HepG2 (cell line): Measurements from ENCODE around the gene ELL. TPM values are rescaled to one million over a fixed set of nuclear protein-coding genes. Genes with fewer than 3 reads are reported as not detected.
A peak's percentile ranks its signal among the peaks of the same experiment; 100 is the strongest.

Source experiments
- ATAC-seq: fragments of 200-7000 bp; cut with Tn5 transposase; 3 replicates; pipeline ENCODE4 v1.9.1; 2020; ENCODE audit warnings: mild to moderate bottlenecking, moderate library complexity
- BruUV-seq: library from RNA; stranded (reverse); fragments of 400-500 nt; replicated peaks from 2 replicates; lab custom pipeline; 2021; lab: Mats Ljungman, UMichigan
- CTCF ChIA-PET: fragments of 300-600 bp; formaldehyde crosslinking; extraction: SDS; loops from one replicate; lab custom pipeline; 2021; ENCODE audit warnings: low total read pairs, inconsistent platforms, low intra/inter-chr PET ratio; lab: Yijun Ruan, JAX
- POLR2A ChIA-PET: fragments of 350-600 bp; sonication (Branson Sonifier 250); formaldehyde crosslinking; loops from one replicate; lab custom pipeline; 2020; ENCODE audit warnings: antibody characterized with exemption, inconsistent platforms; lab: Yijun Ruan, JAX
- DNase-seq: peaks from one replicate; pipeline ENCODE4 v3.0.0-alpha.2; 2015; ENCODE audit warnings: low spot score
- FAIRE-seq: peaks from 3 replicates; lab custom pipeline; 2011; peaks lifted over from hg19 to GRCh38; lab: Jason Lieb, UNC
- H2AFZ ChIP-seq: one replicate; pipeline ENCODE4 v1.6.1; 2011; ENCODE audit warnings: low read length, inconsistent platforms
- H3K27ac ChIP-seq: fragments of 300-600 bp; 3 replicates; pipeline ENCODE4 v1.8.0; 2011; ENCODE audit warnings: mixed run types, mild to moderate bottlenecking, mixed read lengths, low read length, inconsistent platforms; ENCODE audit not compliant: insufficient read depth; ENCODE audit errors: extremely low read length
- H3K27me3 ChIP-seq, 2 experiments: fragments of 200-600 bp in 1 of 2; 2 replicates in 1 of 2; 3 replicates in 1 of 2; pipeline versions ENCODE4 v1.6.0 to v1.8.0; 2011; ENCODE audit warnings: low read length in 2 of 2, mild to moderate bottlenecking in 2 of 2, moderate library complexity in 2 of 2, inconsistent platforms in 1 of 2; ENCODE audit not compliant: insufficient read depth in 2 of 2, control insufficient read depth in 1 of 2
- H3K36me3 ChIP-seq, 2 experiments: fragments of 200-600 bp in 1 of 2; replicated peaks in 1 of 2; 2 replicates in 1 of 2; 3 replicates in 1 of 2; pipeline versions ENCODE4 v1.5.1 to v1.8.0; 2011; ENCODE audit warnings: low read length in 2 of 2, inconsistent platforms in 1 of 2; ENCODE audit not compliant: insufficient read depth in 2 of 2, control insufficient read depth in 1 of 2
- H3K4me1 ChIP-seq: 2 replicates; pipeline ENCODE4 v1.5.1; 2012; ENCODE audit warnings: low read length, inconsistent platforms; ENCODE audit not compliant: insufficient read depth
- H3K4me2 ChIP-seq: 2 replicates; pipeline ENCODE4 v1.6.0; 2011; ENCODE audit warnings: low read depth, low read length, inconsistent platforms
- H3K4me3 ChIP-seq, 3 experiments: fragments of 200-600 bp in 1 of 3; sonication (generic), shearing (Covaris generic) in 1 of 3; replicated peaks in 1 of 3; 2 replicates each; pipeline ENCODE4 v1.5.1; 2011 to 2016; ENCODE audit warnings: low read length in 3 of 3, inconsistent platforms in 2 of 3, low read depth in 2 of 3, mild to moderate bottlenecking in 2 of 3, control low read depth in 1 of 3, mixed read lengths in 1 of 3; ENCODE audit not compliant: insufficient read depth in 1 of 3
- H3K79me2 ChIP-seq: one replicate; pipeline ENCODE4 v1.6.1; 2011; ENCODE audit warnings: low read length, inconsistent platforms; ENCODE audit not compliant: insufficient read depth
- H3K9ac ChIP-seq: 2 replicates; pipeline ENCODE4 v1.6.0; 2011; ENCODE audit warnings: mild to moderate bottlenecking, low read depth, low read length, inconsistent platforms; ENCODE audit not compliant: insufficient read depth
- H3K9me3 ChIP-seq: 2 replicates; pipeline ENCODE4 v1.5.1; 2012; ENCODE audit warnings: mild to moderate bottlenecking, low read length
- H4K20me1 ChIP-seq: 2 replicates; pipeline ENCODE4 v1.6.0; 2011; ENCODE audit warnings: inconsistent platforms, mild to moderate bottlenecking, low read length, moderate library complexity; ENCODE audit not compliant: insufficient read depth
- ATM ChIP-seq: fragments of 450-650 bp; IDR thresholded peaks from 2 replicates; pipeline ENCODE4 v1.7.1; 2017; ENCODE audit warnings: mild to moderate bottlenecking, borderline replicate concordance
- CHD2 ChIP-seq: IDR thresholded peaks from 2 replicates; pipeline ENCODE4 v1.6.1; 2011; ENCODE audit warnings: low read depth, low read length, improper control_type of control experiment
- MLLT10 ChIP-seq: sonication (generic); formaldehyde crosslinking; IDR thresholded peaks from 2 replicates; pipeline ENCODE4 v1.4.0; 2020; ENCODE audit warnings: missing genetic modification reagents
- NR2F2 ChIP-seq: IDR thresholded peaks from 2 replicates; pipeline ENCODE4 v1.6.1; 2012; ENCODE audit warnings: low read depth, inconsistent platforms, borderline replicate concordance
- RBM22 ChIP-seq: fragments of 200-400 bp; formaldehyde crosslinking; optimal IDR thresholded peaks from 2 replicates; pipeline ENCODE3; 2017; ENCODE audit warnings: mild to moderate bottlenecking, low read length, moderate library complexity
- SCMH1 ChIP-seq: sonication (generic); formaldehyde crosslinking; IDR thresholded peaks from 2 replicates; pipeline ENCODE4 v1.9.0; 2021; ENCODE audit warnings: missing genetic modification reagents, mild to moderate bottlenecking, borderline replicate concordance
- SNAPC5 ChIP-seq: sonication (generic); formaldehyde crosslinking; IDR thresholded peaks from 2 replicates; pipeline ENCODE4 v1.8.1; 2023; ENCODE audit warnings: mild to moderate bottlenecking, missing genetic modification reagents, borderline replicate concordance
- TBL1XR1 ChIP-seq: fragments of 150-350 bp; IDR thresholded peaks from 2 replicates; pipeline ENCODE4 v1.6.1; 2014; ENCODE audit warnings: borderline replicate concordance, low read length; ENCODE audit not compliant: partially characterized antibody
- ZNF207 ChIP-seq: fragments of 450-650 bp; IDR thresholded peaks from 2 replicates; pipeline ENCODE4 v1.6.1; 2016; ENCODE audit warnings: antibody characterized with exemption, borderline replicate concordance
- WGBS: methylation state at CpG from one replicate; pipeline ENCODE4 v1.1.6; 2017; ENCODE audit warnings: low lambda C conversion rate; 5-methylcytosine and 5-hydroxymethylcytosine counted together
- in situ Hi-C: cut with HindIII; loops from 2 replicates; pipeline ENCODE4 v1.10.0; 2017; ENCODE audit warnings: low pct_unique_long_range_greater_than_20kb; ENCODE audit not compliant: extremely low pct_ligation_motif_present
- intact Hi-C: fragments of 100-400 bp; cut with micrococcal nuclease; formaldehyde crosslinking; loops from one replicate; pipeline ENCODE4 v1.10.0; 2022; ENCODE audit not compliant: unreplicated experiment
- polyA plus RNA-seq, 8 experiments: library from polyadenylated mRNA; depleted of rRNA in 3 of 8; stranded (reverse) in 7 of 8; unstranded in 1 of 8; fragments of >200 nt; fragmentation: Illumina TruSeq in 4 of 8; extraction: Trizol in 4 of 8; gene quantifications; 2 replicates each; pipeline versions ENCODE4 v1.2.1 to v1.2.3, GENCODE V29; 2011 to 2016; ENCODE audit warnings: low read depth in 4 of 8, missing spikeins in 1 of 8, mixed read lengths in 1 of 8; ENCODE audit not compliant: insufficient read depth in 1 of 8
- total RNA-seq, 5 experiments: library from RNA; depleted of rRNA; stranded (reverse); fragments of >200 nt; fragmentation: Illumina TruSeq; extraction: Trizol; gene quantifications; 2 replicates each; pipeline ENCODE4 v1.2.3, GENCODE V29; 2016; ENCODE audit warnings: low read depth in 1 of 5
- TF ChIP-seq, protein P1 (sequence below): sonication (generic); formaldehyde crosslinking; IDR thresholded peaks from 2 replicates; pipeline ENCODE4 v1.4.0; 2020; ENCODE audit warnings: missing genetic modification reagents

Gene ELL
- total and polyA plus RNA-seq, 2 of the 13 experiments (the other 11 are each of a cell fraction or from before 2014, with no cell fraction given), result 3.7 to 5.4 TPM

GRCh38 chr19:18426416-18426767 lies 95.5 kb downstream of the ELL start:
- Histone ChIP-seq H3K9ac (no peak overlapping the region), H4K20me1 (0 out of 2 replicates have a peak, but pooled peaks cover 2% of the 10 kb centered on the region), H3K4me1 (peaks cover 7% of the 10 kb centered on the region), H3K36me3 (peaks cover 1 to 3% of the 10 kb centered on the region in 2 experiments; a peak in 1 of 5 replicates), H3K4me3 (no peak overlapping the region), H3K27me3 (no peaks in the 10 kb centered on the region), H3K4me2 (no peak overlapping the region), H3K27ac (no peak overlapping the region), H2AFZ (no peak overlapping the region), H3K9me3 (no peaks in the 10 kb centered on the region), H3K79me2 (peaks cover 18% of the 10 kb centered on the region)
- WGBS, result 92% methylated on average over 2 of the region's 8 CpGs
- no peak for TF ChIP-seq ZNF207
- TF ChIP-seq RBM22, result peak; percentile 18
- no peak for TF ChIP-seq SCMH1
- no TSS peak for BruUV-seq
- ChIA-PET CTCF (no interaction called here), POLR2A (no interaction called here)
- intact Hi-C loops, result no loop called here
- ATAC-seq (peak; percentile 11), DNase-seq (no peak), FAIRE-seq (no peak)
- in situ Hi-C loops, result no loop called here

DNA sequence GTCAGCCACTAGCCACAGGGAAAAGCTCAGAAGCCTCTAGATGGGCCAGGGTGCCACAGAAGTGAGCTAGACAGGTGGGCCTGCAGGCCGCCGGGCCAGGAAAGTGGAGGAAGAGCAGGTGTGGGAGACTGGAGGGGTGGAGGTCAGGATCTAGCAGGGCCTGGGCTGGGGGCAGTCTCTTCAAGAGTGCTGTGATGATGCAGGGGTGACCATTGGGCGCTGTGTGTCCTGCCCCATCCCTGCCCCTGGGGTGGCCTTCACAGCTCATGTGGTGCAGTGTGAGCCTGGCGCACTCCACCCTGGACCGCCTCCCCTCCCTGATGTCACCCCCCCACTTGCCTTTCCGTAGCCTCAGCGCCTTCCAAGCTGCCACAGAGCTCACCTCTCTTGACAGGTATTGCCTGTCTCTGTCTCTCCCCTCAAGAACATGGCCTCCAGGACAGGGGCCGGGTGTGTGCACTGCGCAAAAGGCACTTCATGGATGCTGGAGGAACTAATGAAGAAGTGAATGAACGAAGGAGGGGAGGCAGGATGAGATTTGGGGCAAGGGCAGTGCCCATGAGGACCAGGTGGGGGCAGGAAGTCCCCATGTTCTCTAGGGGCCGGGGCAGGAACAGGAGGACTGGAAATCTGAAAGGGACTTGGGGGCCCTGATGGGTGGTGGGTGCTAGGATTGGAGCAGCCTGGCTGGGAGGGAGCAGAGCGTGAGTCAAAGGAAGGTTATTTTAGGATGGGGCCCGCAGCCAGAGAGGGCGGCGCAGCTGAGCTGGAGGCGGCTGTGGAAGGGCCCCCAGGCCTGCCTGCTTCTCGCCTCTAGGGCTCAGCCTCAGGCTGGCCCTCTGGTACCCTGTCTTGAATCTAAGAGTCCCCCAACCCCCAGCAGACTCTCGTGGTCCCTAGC lies 96.1 kb downstream of the ELL start:
- intact Hi-C loops (no loop called here), in situ Hi-C loops (no loop called here)
- Histone ChIP-seq H3K9me3 (no peaks in the 10 kb centered on the region), H3K27me3 (no peaks in the 10 kb centered on the region), H3K9ac (no peak overlapping the region), H3K36me3 (peaks cover 1 to 3% of the 10 kb centered on the region in 2 experiments; a peak in 1 of 5 replicates), H3K4me1 (peaks cover 13% of the 10 kb centered on the region), H3K27ac (no peak overlapping the region), H2AFZ (no peak overlapping the region), H4K20me1 (peaks cover 7% of the 10 kb centered on the region; the same call in 1 of the 2 replicates), H3K4me2 (no peak overlapping the region), H3K4me3 (no peak overlapping the region), H3K79me2 (peaks cover 24% of the 10 kb centered on the region)
- TF ChIP-seq SNAPC5, result no peak
- TF ChIP-seq ATM, result no peak
- TF ChIP-seq MLLT10 (CRISPR knock-in tag), result no peak
- no peak for TF ChIP-seq TBL1XR1
- TF ChIP-seq, protein P1, sequence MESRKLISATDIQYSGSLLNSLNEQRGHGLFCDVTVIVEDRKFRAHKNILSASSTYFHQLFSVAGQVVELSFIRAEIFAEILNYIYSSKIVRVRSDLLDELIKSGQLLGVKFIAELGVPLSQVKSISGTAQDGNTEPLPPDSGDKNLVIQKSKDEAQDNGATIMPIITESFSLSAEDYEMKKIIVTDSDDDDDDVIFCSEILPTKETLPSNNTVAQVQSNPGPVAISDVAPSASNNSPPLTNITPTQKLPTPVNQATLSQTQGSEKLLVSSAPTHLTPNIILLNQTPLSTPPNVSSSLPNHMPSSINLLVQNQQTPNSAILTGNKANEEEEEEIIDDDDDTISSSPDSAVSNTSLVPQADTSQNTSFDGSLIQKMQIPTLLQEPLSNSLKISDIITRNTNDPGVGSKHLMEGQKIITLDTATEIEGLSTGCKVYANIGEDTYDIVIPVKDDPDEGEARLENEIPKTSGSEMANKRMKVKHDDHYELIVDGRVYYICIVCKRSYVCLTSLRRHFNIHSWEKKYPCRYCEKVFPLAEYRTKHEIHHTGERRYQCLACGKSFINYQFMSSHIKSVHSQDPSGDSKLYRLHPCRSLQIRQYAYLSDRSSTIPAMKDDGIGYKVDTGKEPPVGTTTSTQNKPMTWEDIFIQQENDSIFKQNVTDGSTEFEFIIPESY (CRISPR knock-in tag), result peak; percentile 83
- TF ChIP-seq NR2F2, result no peak
- no peak for TF ChIP-seq CHD2
- WGBS, result 94% methylated on average over 15 of the region's 18 CpGs
- ChIA-PET CTCF (no interaction called here), POLR2A (no interaction called here)
- ATAC-seq (no peak; the same call in 2 of the 3 replicates), FAIRE-seq (no peak), DNase-seq (no peak)
- no TSS peak for BruUV-seq
